Stomach (tissue), 4 donors: ENCODE data around the gene DEPP1.

Experiments
- EP300 ChIP-seq: sonication (generic); formaldehyde crosslinking; IDR thresholded peaks from one replicate; pipeline ENCODE4 v1.6.1; 2017; ENCODE audit warnings: antibody characterized with exemption
- POLR2AphosphoS5 ChIP-seq, 3 donors: sonication (generic); formaldehyde crosslinking; IDR thresholded peaks; one replicate each; pipeline ENCODE4 v1.6.1; 2016; ENCODE audit warnings: antibody characterized with exemption in 3 of 3

- TF ChIP-seq POLR2AphosphoS5 (IDR thresholded peaks at IDR 0.05) (no peak), EP300 (no peak)
These were observed 24.9 kb upstream of the DEPP1 start for GRCh38 chr10:45003432-45004000.
